Measurements from ENCODE around the gene OLIG3.

DNA sequence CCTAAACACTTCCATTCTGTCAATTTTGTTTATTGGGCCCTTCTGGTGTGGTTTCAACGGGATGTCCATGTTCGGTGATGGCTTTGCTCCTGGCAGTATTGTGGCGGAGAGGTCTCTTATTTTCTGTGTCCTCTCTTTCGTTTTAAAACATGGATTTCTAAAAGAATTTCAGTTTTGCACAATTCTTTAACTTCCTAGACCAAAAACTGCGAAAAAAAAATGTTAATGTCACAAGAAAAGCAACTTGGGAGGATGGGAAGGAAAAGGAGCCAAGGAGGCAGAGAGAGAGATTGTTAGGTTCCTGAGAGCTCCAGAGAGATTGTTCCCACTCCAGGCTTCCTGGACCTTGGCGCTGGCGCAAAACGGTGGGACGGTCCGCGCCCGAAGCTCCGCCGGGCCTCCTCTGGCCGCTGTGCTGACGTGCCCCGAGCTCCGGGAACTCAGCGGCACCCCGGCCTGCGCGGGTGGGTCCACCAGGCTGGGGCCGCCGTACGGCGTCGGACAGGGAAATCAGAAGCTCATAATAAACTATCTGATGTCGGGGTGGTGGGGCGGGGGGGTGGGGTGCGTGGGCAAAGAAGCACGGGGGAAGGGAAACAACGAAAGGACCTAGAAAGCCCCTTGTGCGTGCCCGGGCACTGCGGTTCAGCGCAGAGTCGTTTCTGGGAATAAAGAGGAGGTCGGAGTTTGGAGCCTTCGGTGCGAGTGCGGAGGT, 951 bp upstream of the OLIG3 start:
- no peak for TF ChIP-seq SUZ12 (IDR thresholded peaks at IDR 0.05; ENCODE audit: extremely low read depth, insufficient read depth, insufficient read length)
- no peak for TF ChIP-seq ZNF274 (IDR thresholded peaks at IDR 0.05; ENCODE audit: low read depth, low read length)
- no peak for TF ChIP-seq YY1 (IDR thresholded peaks at IDR 0.05; ENCODE audit: insufficient read depth, insufficient read length)

All from NT2/D1 (cell line).